22Rv1 (cell line): Measurements from ENCODE around the gene PHB1.

ENCODE experiments used
- CTCF ChIP-seq: fragments of 450-650 bp; IDR thresholded peaks from 2 replicates; pipeline ENCODE4 v1.5.1; 2017; ENCODE audit warnings: mild to moderate bottlenecking
- ZFX ChIP-seq: fragments of 450-650 bp; IDR thresholded peaks from 2 replicates; pipeline ENCODE4 v1.6.1; 2017; ENCODE audit warnings: antibody characterized with exemption, borderline replicate concordance

GRCh38 chr17:49390548-49391324 lies 23.9 kb downstream of the PHB1 start:
- TF ChIP-seq CTCF (no peak), ZFX (no peak)
